GM19328 (cell line): ENCODE data around the gene NOXA1.
"Not testable (repeated sequence)": the region's sequence is repeated elsewhere in the genome, so short reads cannot be mapped to it uniquely, and the experiment has no call there.

ENCODE experiments used
- ATAC-seq: cut with Tn5 transposase; IDR thresholded peaks from one replicate; pipeline ENCODE4 v1.9.1; 2021; ENCODE audit warnings: mild to moderate bottlenecking, moderate library complexity; ENCODE audit not compliant: unreplicated experiment

NOXA1 gene

GRCh38 chr9:137437691-137438590 is 14.7 kb downstream of the NOXA1 start:
- ATAC-seq: no peak

GRCh38 chr9:137438591-137439157 is 15.5 kb downstream of the NOXA1 start:
- no peak for ATAC-seq

- no peak for ATAC-seq
These were observed 16.0 kb downstream of the NOXA1 start for GRCh38 chr9:137439158-137439714.

- ATAC-seq: no peak
These were observed 18.2 kb downstream of the NOXA1 start, which contains the start of gene ENTPD8 for GRCh38 chr9:137441289-137441934. Gene ENTPD8 (minus strand): TSS chr9:137441357. CDS start chr9:137438285, 3,072 bp downstream.

- ATAC-seq: no peak
These were observed 18.7 kb downstream of the NOXA1 start for GRCh38 chr9:137441935-137442321.

GRCh38 chr9:137444106-137444790 is 21.1 kb downstream of the NOXA1 start:
- ATAC-seq: no peak

GRCh38 chr9:137445275-137445807 is 22.1 kb downstream of the NOXA1 start:
- no peak for ATAC-seq

GRCh38 chr9:137445930-137446431 is 22.8 kb downstream of the NOXA1 start:
- no peak for ATAC-seq

GRCh38 chr9:137446851-137447471 is 23.8 kb downstream of the NOXA1 start:
- ATAC-seq: no peak

GRCh38 chr9:137447722-137448601 is 24.8 kb downstream of the NOXA1 start:
- ATAC-seq: no peak

GRCh38 chr9:137448602-137448962 is 25.4 kb downstream of the NOXA1 start:
- no peak for ATAC-seq

GRCh38 chr9:137449081-137449844 is 26.1 kb downstream of the NOXA1 start:
- no peak for ATAC-seq

GRCh38 chr9:137449931-137450538 is 26.8 kb downstream of the NOXA1 start:
- ATAC-seq: no peak

- not testable (repeated sequence) for ATAC-seq
These were observed 27.5 kb downstream of the NOXA1 start for GRCh38 chr9:137450539-137451222.

GRCh38 chr9:137451264-137452005 is 28.2 kb downstream of the NOXA1 start:
- not testable (repeated sequence) for ATAC-seq

- no peak for ATAC-seq
These were observed 29.0 kb downstream of the NOXA1 start for GRCh38 chr9:137452006-137452760.
